Muscle layer of colon (tissue), 2 donors: ENCODE data around the gene MRPL49.
A peak's percentile ranks its signal among the peaks of the same experiment; 100 is the strongest.
"Not testable (repeated sequence)": the region's sequence is repeated elsewhere in the genome, so short reads cannot be mapped to it uniquely, and the experiment has no call there.

Source experiments
- H3K27ac ChIP-seq: one replicate; pipeline ENCODE4 v1.7.0; 2013; ENCODE audit warnings: low read depth, mild to moderate bottlenecking, low read length, moderate library complexity
- H3K27me3 ChIP-seq, 2 donors: one replicate each; pipeline ENCODE4 v1.7.0; 2013; ENCODE audit warnings: low read length in 2 of 2, mild to moderate bottlenecking in 2 of 2; ENCODE audit not compliant: insufficient read depth in 2 of 2, control insufficient read depth in 1 of 2
- H3K36me3 ChIP-seq: one replicate; pipeline ENCODE4 v1.7.0; 2013; ENCODE audit warnings: mild to moderate bottlenecking, low read length; ENCODE audit not compliant: insufficient read depth
- H3K4me1 ChIP-seq: one replicate; pipeline ENCODE4 v1.7.0; 2013; ENCODE audit warnings: mild to moderate bottlenecking, low read length; ENCODE audit not compliant: insufficient read depth
- H3K4me3 ChIP-seq, 2 donors: one replicate each; pipeline ENCODE4 v1.7.0; 2013; ENCODE audit warnings: low read length in 2 of 2, low read depth in 1 of 2, mild to moderate bottlenecking in 1 of 2, moderate library complexity in 1 of 2
- H3K9ac ChIP-seq: one replicate; pipeline ENCODE4 v1.7.0; 2013; ENCODE audit warnings: low read length
- H3K9me3 ChIP-seq: one replicate; pipeline ENCODE4 v1.7.0; 2013; ENCODE audit warnings: mild to moderate bottlenecking, low read length
- donor health status: abdominal sarcoma.
- donor health status: Adenocarcinoma of cecum.

The MRPL49 gene

GRCh38 chr11:65113839-65114238 lies 8.3 kb upstream of the MRPL49 start:
- H3K36me3 ChIP-seq: peaks cover 13% of the 10 kb centered on the region
- no peak overlapping the region for H3K27ac ChIP-seq
- H3K27me3 ChIP-seq: peaks cover 0 to 6% of the 10 kb centered on the region in 2 donors
- H3K9me3 ChIP-seq: no peaks in the 10 kb centered on the region
- H3K4me1 ChIP-seq: peaks cover 43% of the 10 kb centered on the region
- H3K9ac ChIP-seq: no peak overlapping the region
- no peak overlapping the region for H3K4me3 ChIP-seq

- Histone ChIP-seq H3K4me3 (no peak overlapping the region), H3K27ac (no peak overlapping the region), H3K9ac (no peak overlapping the region), H3K4me1 (peaks cover 43% of the 10 kb centered on the region), H3K27me3 (peaks cover 0 to 6% of the 10 kb centered on the region in 2 donors), H3K9me3 (no peaks in the 10 kb centered on the region), H3K36me3 (peaks cover 11% of the 10 kb centered on the region)
Observed at GRCh38 chr11:65114538-65115171, 7.5 kb upstream of the MRPL49 start.

- Histone ChIP-seq H3K36me3 (peaks cover 20% of the 10 kb centered on the region), H3K9me3 (no peaks in the 10 kb centered on the region), H3K4me3 (no peak overlapping the region), H3K4me1 (peaks cover 37% of the 10 kb centered on the region), H3K27ac (no peak overlapping the region), H3K27me3 (peaks cover 0 to 6% of the 10 kb centered on the region in 2 donors), H3K9ac (no peak overlapping the region)
Observed at GRCh38 chr11:65115361-65116082, 6.6 kb upstream of the MRPL49 start.

- Histone ChIP-seq H3K36me3 (peaks cover 26% of the 10 kb centered on the region), H3K4me3 (peak overlapping the region; percentile 66 to 91), H3K9ac (peak overlapping the region; percentile 59)
Observed at GRCh38 chr11:65116370-65117205, 5.5 kb upstream of the MRPL49 start.

DNA sequence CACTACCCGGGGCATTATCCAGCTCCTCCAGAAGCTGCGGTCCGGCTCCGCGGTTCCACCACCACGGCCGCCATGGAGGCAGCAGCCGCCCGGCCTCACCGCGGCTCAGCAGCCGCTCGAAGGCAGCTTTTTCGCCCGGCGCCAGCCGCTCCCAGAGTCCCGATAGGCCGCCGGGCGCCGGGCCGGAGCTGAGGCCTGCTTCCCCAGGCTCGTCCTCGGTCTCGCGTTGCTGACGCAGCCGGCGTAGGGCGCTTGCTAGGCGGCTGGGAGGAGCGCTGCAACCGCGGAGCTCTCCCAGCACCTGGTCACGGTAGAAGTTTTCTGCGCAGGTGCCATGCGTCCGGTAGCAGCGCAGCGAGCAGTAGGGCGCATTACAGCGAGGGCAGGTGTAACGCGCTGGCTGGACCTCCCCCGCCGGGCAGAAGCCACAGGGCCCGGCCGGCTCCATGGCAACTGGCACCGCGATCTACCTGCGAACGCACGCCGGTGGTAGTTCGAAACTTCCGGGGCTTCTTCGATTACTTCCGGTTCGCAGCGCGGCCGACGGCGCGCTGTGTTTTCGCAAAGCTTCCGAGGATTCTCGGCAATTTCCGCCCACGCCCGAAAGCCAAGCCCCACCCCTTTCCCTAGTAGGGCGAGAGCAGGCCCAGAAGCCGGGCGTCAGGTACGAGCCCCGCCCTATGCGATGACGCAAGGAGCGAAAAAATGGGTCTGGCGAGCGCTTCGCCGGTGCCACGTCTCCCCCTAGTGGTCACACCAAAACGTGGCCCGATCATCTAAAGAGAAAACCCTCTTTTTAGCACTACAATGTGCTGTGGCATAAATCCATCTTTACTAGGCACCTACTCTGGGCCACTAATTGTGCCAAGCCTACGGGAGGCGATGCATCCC lies 4.7 kb upstream of the MRPL49 start, which contains the start of gene ZNHIT2:
ZNHIT2 (minus strand) TSS at position 496 of the 891 bp plus-strand sequence; CDS start at position 448, 48 bp downstream.
- H3K36me3 ChIP-seq: peaks cover 26% of the 10 kb centered on the region
- peaks cover 0 to 6% of the 10 kb centered on the region in 2 donors for H3K27me3 ChIP-seq
- H3K9ac ChIP-seq: peak within 1 kb of the TSS; percentile 59
- peak within 1 kb of the TSS; percentile 92 for H3K27ac ChIP-seq
- H3K4me1 ChIP-seq: peaks cover 34% of the 10 kb centered on the region
- H3K9me3 ChIP-seq: no peaks in the 10 kb centered on the region
- peak within 1 kb of the TSS; percentile 66 to 91 for H3K4me3 ChIP-seq

More at GRCh38 chr11:65116370-65117205, 5.5 kb upstream of the MRPL49 start:
- H3K27ac ChIP-seq: peak overlapping the region; percentile 92
- H3K4me1 ChIP-seq: peaks cover 37% of the 10 kb centered on the region
- no peaks in the 10 kb centered on the region for H3K9me3 ChIP-seq
- H3K27me3 ChIP-seq: peaks cover 0 to 6% of the 10 kb centered on the region in 2 donors

DNA sequence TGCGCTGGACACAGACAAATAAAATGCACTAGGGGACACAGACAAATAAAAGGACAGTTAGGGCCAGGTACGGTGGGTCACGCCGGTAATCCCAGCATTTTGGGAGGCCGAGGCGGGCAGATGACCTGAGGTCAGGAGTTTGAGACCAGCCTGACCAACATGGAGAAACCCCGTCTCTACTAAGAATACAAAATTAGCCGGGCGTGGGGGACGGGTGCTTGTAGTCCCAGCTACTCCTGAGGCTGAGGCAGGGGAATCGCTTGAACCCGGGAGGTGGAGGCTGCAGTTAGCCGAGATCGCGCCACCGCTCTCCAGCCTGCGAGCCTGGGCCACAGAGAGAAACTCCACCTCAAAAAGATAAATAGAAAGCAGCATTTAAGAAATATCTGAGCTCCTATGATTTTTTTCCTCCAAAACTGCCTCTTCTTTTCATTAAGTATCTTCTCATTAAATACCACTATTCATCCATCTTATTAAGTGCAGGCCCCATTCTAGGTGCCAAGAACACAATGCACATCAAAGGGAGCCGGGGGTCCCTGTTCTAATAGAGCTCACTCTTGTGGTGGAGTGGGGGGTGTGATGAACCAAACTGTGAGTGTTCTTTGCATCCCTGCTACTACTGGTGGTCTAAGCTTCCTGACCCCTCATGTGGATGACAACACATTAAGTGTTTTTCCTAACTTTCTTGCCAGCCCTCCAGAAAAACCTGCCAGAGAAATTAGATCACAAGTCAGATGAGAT lies 3.9 kb upstream of the MRPL49 start:
- H3K36me3 ChIP-seq: peaks cover 26% of the 10 kb centered on the region
- H3K4me3 ChIP-seq: no peak overlapping the region
- H3K27me3 ChIP-seq: peaks cover 0 to 1% of the 10 kb centered on the region in 2 donors
- no peaks in the 10 kb centered on the region for H3K9me3 ChIP-seq
- H3K9ac ChIP-seq: no peak overlapping the region
- H3K27ac ChIP-seq: no peak overlapping the region
- peaks cover 28% of the 10 kb centered on the region for H3K4me1 ChIP-seq

- not testable (repeated sequence) for H3K27ac ChIP-seq, H3K9me3 ChIP-seq, H3K9ac ChIP-seq, H3K27me3 ChIP-seq, H3K4me3 ChIP-seq
- Histone ChIP-seq H3K4me1 (peaks cover 23% of the 10 kb centered on the region), H3K36me3 (peaks cover 27% of the 10 kb centered on the region)
Observed at GRCh38 chr11:65118891-65119669, 3.0 kb upstream of the MRPL49 start.

GRCh38 chr11:65119670-65119995 lies 2.5 kb upstream of the MRPL49 start:
- Histone ChIP-seq H3K4me1 (peaks cover 23% of the 10 kb centered on the region), H3K27me3 (no peaks in the 10 kb centered on the region), H3K27ac (no peak overlapping the region), H3K4me3 (no peak overlapping the region), H3K9ac (no peak overlapping the region), H3K9me3 (no peaks in the 10 kb centered on the region), H3K36me3 (peaks cover 33% of the 10 kb centered on the region)

DNA sequence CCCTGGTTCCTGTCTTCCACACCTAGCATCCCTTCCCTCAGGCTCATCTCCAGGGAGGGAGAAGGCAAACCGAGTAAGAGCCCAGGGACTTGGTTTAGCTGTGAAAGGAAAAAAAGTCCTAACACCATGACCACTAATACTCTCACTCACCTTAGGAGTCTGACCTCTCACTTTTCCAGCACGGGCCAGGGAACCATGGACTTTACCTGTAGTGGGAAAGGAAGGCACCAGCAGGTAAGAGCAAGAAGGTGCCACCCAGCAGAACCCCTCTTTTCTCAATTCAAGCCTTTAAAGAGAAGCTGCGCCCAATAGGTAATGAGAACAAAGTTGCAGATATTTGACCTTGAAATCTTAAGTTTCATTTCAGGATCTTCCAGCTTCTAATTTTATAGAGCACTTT lies 1.3 kb upstream of the MRPL49 start:
- peak overlapping the region; percentile 79 for H3K9ac ChIP-seq
- peak overlapping the region in 1 of 2 donors; percentile 73 for H3K4me3 ChIP-seq
- peak overlapping the region; percentile 98 for H3K27ac ChIP-seq
- H3K36me3 ChIP-seq: peaks cover 40% of the 10 kb centered on the region
- no peaks in the 10 kb centered on the region for H3K27me3 ChIP-seq
- peaks cover 22% of the 10 kb centered on the region for H3K4me1 ChIP-seq
- no peaks in the 10 kb centered on the region for H3K9me3 ChIP-seq

- Histone ChIP-seq H3K4me3 (peak overlapping the region; percentile 73 to 88), H3K27me3 (no peaks in the 10 kb centered on the region), H3K36me3 (peaks cover 44% of the 10 kb centered on the region), H3K4me1 (peaks cover 16% of the 10 kb centered on the region), H3K27ac (peak overlapping the region; percentile 98), H3K9ac (peak overlapping the region; percentile 79), H3K9me3 (no peaks in the 10 kb centered on the region)
Observed at GRCh38 chr11:65121447-65121864, 665 bp upstream of the MRPL49 start.
